Panc1 (cell line): Measurements from ENCODE around the gene PSG1.
"Not testable (repeated sequence)": the region's sequence is repeated elsewhere in the genome, so short reads cannot be mapped to it uniquely, and the experiment has no call there.

Experiments
- POLR2AphosphoS5 ChIP-seq: IDR thresholded peaks from 2 replicates; pipeline ENCODE4 v1.6.1; 2012; ENCODE audit warnings: mild to moderate bottlenecking, low read depth, low read length, moderate library complexity
- TF ChIP-seq, protein P1 (sequence below): fragments of 450-650 bp; IDR thresholded peaks from 2 replicates; pipeline ENCODE4 v1.5.1; 2017; ENCODE audit warnings: mild to moderate bottlenecking
- TF ChIP-seq, protein P2 (sequence below), 2 experiments: IDR thresholded peaks; 2 replicates each; pipeline ENCODE4 v1.6.1; 2011 to 2012; ENCODE audit warnings: low read depth in 2 of 2, control low read depth in 1 of 2, low read length in 1 of 2, mild to moderate bottlenecking in 1 of 2, moderate library complexity in 1 of 2; ENCODE audit not compliant: insufficient read depth in 1 of 2

DNA sequence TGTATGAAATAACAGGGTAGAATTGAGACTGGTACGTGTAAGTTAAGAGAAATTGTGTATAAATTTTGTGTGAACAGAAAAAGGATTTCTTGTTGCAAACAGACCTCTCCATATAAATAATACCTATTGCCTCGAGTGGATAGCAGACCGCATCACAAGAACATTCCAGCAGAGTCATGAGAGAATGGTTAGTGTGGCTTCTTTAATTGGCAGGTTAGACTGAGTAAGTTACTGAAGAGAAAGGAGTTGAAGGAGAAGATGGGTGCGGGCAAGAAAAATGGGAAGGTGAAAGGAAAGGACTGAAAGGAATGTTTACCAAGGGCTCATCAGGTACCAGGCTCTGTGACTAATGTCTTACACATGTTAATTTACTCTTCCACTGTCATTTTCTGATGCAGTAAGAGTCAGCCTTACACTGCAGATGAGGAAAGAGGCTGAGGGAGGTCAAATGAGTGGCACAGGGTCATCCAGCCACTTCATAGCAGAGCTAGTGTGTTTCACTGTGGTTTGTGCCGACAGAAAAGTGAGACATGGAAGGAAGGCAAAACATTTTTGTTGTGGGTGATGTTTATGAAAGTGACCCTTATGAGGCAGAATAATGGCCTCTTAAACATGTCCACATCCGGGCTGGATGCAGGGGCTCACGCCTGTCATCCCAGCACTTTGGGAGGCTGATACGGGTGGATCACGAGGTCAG lies 46.6 kb downstream of the PSG1 start:
- not testable (repeated sequence) for TF ChIP-seq POLR2AphosphoS5
- TF ChIP-seq, protein P1, sequence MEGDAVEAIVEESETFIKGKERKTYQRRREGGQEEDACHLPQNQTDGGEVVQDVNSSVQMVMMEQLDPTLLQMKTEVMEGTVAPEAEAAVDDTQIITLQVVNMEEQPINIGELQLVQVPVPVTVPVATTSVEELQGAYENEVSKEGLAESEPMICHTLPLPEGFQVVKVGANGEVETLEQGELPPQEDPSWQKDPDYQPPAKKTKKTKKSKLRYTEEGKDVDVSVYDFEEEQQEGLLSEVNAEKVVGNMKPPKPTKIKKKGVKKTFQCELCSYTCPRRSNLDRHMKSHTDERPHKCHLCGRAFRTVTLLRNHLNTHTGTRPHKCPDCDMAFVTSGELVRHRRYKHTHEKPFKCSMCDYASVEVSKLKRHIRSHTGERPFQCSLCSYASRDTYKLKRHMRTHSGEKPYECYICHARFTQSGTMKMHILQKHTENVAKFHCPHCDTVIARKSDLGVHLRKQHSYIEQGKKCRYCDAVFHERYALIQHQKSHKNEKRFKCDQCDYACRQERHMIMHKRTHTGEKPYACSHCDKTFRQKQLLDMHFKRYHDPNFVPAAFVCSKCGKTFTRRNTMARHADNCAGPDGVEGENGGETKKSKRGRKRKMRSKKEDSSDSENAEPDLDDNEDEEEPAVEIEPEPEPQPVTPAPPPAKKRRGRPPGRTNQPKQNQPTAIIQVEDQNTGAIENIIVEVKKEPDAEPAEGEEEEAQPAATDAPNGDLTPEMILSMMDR: not testable (repeated sequence)
- TF ChIP-seq, protein P2, sequence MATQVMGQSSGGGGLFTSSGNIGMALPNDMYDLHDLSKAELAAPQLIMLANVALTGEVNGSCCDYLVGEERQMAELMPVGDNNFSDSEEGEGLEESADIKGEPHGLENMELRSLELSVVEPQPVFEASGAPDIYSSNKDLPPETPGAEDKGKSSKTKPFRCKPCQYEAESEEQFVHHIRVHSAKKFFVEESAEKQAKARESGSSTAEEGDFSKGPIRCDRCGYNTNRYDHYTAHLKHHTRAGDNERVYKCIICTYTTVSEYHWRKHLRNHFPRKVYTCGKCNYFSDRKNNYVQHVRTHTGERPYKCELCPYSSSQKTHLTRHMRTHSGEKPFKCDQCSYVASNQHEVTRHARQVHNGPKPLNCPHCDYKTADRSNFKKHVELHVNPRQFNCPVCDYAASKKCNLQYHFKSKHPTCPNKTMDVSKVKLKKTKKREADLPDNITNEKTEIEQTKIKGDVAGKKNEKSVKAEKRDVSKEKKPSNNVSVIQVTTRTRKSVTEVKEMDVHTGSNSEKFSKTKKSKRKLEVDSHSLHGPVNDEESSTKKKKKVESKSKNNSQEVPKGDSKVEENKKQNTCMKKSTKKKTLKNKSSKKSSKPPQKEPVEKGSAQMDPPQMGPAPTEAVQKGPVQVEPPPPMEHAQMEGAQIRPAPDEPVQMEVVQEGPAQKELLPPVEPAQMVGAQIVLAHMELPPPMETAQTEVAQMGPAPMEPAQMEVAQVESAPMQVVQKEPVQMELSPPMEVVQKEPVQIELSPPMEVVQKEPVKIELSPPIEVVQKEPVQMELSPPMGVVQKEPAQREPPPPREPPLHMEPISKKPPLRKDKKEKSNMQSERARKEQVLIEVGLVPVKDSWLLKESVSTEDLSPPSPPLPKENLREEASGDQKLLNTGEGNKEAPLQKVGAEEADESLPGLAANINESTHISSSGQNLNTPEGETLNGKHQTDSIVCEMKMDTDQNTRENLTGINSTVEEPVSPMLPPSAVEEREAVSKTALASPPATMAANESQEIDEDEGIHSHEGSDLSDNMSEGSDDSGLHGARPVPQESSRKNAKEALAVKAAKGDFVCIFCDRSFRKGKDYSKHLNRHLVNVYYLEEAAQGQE (IDR thresholded peaks at IDR 0.05; ENCODE audit: insufficient read depth in 1 of 2, low read depth in 2 of 2, low read length in 1 of 2): not testable (repeated sequence)
